GM12873 (cell line): Measurements from ENCODE around the gene COBL.

Experiments
- CTCF ChIP-seq: IDR thresholded peaks from 2 replicates; pipeline ENCODE4 v1.5.1; 2012; ENCODE audit warnings: low read depth, mild to moderate bottlenecking, moderate library complexity, low read length, control low read depth; ENCODE audit not compliant: insufficient read depth; ENCODE audit errors: missing control alignments

Gene COBL

GRCh38 chr7:51084121-51084520, 232.5 kb downstream of the COBL start:
- TF ChIP-seq CTCF: no peak

- TF ChIP-seq CTCF: no peak
These were observed 233.6 kb downstream of the COBL start for GRCh38 chr7:51082940-51083533.

GRCh38 chr7:51082096-51082840, 234.3 kb downstream of the COBL start:
- no peak for TF ChIP-seq CTCF

GRCh38 chr7:51081270-51081890, 235.2 kb downstream of the COBL start:
- no peak for TF ChIP-seq CTCF

GRCh38 chr7:51080622-51081269, 235.9 kb downstream of the COBL start:
- no peak for TF ChIP-seq CTCF

- TF ChIP-seq CTCF: no peak
These were observed 236.4 kb downstream of the COBL start for GRCh38 chr7:51080216-51080615.

- no peak for TF ChIP-seq CTCF
These were observed 237.1 kb downstream of the COBL start for GRCh38 chr7:51079494-51079893.
